HG03565 (cell line): ENCODE data around the gene CDK2AP2.

Source experiments
- ATAC-seq: cut with Tn5 transposase; IDR thresholded peaks from one replicate; pipeline ENCODE4 v1.9.1; 2021; ENCODE audit warnings: mild to moderate bottlenecking, moderate library complexity; ENCODE audit not compliant: unreplicated experiment

CDK2AP2 gene

GRCh38 chr11:67504005-67504949 is 3.7 kb downstream of the CDK2AP2 start:
- ATAC-seq, result no peak

- no peak for ATAC-seq
Observed at GRCh38 chr11:67503119-67504004, 4.6 kb downstream of the CDK2AP2 start.

GRCh38 chr11:67502328-67502979 is 5.5 kb downstream of the CDK2AP2 start:
- ATAC-seq, result no peak

- ATAC-seq, result no peak
Observed at GRCh38 chr11:67501854-67502253, 6.1 kb downstream of the CDK2AP2 start.

DNA sequence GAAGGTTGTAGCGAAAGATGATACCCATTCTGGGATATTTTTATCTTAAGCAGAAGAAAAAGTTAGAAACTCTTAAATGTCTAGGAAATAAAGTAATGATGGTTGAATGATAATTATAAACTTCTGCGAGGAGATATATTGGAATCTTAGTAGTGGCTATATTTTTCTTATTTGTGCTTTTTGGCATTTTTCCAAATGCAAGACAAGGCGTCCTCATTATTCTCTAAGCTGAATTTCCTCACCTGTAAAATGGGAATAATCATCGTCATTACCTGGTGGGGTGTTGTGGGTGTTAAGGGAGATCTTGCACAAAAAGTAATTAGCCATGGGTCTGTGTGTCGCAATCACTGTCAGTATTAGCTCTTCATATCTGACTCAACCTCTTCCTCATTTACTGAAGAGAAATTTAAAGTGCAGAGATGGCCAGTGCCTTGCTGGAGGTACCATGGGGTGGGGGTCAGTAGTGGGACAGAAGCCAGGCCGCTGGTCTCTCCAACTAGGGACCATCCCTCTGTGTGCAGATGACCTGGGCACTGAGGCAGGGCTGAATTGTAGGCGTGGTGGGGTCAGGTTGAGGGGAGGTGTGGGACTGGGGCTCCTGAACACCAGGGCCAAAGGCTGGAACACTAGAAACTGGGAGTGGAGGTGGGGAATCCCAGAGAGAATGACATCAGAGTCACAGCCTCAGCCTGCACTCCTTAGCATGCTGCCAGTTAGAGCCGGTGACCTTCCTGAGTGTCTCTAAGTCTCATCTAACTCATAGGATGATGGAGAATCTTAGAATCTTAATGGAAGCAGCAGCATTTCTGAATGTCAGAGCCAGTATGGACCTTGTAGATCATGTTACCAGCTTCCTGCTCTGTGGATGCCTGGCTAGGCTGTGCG is 6.9 kb downstream of the CDK2AP2 start:
- ATAC-seq, result no peak

DNA sequence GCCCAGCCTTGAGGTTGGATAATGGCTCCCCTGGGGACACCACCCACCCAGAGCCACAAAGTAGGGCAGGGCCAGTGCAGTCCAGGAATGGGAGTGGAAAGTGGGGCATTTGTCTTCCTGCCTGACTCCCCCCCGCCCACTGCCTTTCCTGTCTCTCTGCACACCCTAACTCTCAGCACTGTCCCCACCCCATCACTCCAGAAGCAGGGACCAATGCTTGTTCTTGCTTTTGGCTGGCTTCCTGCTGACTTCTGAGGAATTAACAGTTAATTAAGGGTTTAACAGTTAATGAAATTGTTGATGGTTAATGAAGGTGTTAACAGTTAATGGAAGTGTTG is 7.5 kb downstream of the CDK2AP2 start:
- no peak for ATAC-seq

DNA sequence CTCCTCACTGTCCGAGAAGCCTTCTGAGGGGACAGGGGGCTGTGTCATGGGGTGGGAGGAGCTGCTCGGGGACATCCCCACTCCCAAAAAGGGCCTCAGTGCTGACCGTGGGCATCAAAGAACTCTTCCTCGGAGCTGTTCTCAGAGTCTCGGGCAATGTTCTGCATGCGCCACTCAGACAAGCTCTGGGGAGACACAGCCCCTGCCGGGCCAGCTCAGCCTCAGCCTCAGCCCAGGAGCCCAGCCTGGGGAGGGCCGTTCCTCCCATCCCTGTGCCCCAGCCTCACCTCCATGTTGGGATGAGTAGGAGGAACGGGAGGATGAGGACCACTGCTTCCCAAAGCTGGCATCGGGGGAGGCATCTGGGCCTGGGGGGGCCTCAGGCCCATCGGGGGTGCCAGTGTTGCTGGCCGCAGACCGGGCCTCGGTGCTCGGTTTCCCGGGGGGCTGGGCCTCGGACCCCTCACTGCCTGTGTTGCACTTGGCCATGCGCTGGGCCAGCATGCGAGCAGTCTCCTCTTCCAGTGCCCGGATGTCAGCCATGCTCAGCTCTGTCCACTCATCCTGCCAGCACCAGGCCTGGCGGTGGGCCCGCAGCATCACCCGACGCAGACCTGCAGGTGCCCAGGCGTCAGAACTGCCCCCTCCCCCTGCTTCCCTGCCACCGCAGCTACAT is 8.0 kb downstream of the CDK2AP2 start:
- ATAC-seq, result no peak

DNA sequence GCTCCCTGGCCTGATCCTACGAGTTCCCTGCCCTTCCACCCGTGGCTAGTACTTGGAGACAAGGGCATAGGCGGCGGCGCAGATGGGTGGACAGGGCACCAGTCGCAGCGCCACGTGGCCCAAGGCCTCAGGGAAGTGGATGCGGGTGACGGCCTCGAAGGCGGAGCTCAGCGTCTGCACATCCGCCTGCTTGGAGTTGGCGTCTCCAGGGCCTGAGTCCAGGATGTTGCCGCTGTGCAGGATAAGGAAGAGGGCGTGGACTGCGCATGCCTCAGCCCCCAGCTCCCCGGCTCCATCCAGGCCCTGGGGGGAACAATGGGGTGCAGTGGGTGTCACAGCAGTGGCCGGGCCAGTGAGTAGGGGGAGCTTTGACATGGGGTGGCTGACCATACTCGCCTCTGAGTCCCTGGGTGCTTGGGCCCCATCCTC is 9.4 kb downstream of the CDK2AP2 start:
- no peak for ATAC-seq

GRCh38 chr11:67497656-67498291 is 10.2 kb downstream of the CDK2AP2 start:
- ATAC-seq, result no peak

DNA sequence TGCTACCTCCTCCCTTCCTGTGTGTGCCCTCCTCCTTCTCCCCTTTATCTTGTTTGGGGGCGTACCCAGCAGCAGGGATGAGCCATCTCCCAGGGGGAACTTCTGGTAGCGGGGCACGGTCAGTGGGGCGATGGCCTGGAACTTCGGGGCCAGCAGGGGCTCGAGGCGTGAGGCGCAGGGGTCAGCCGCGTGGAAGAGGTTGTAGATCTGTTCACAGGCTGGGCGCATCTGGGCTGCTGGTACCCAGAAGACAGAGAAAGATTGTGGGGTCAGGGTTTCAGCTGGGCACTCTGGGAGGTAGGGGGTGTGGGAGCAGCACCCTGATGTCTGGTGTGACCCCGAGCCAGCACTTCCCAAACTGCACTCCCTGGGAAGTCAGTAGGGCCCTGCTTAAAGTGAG is 11.8 kb downstream of the CDK2AP2 start:
- no peak for ATAC-seq

- ATAC-seq, result no peak
Observed at GRCh38 chr11:67495234-67496005, 12.5 kb downstream of the CDK2AP2 start.

DNA sequence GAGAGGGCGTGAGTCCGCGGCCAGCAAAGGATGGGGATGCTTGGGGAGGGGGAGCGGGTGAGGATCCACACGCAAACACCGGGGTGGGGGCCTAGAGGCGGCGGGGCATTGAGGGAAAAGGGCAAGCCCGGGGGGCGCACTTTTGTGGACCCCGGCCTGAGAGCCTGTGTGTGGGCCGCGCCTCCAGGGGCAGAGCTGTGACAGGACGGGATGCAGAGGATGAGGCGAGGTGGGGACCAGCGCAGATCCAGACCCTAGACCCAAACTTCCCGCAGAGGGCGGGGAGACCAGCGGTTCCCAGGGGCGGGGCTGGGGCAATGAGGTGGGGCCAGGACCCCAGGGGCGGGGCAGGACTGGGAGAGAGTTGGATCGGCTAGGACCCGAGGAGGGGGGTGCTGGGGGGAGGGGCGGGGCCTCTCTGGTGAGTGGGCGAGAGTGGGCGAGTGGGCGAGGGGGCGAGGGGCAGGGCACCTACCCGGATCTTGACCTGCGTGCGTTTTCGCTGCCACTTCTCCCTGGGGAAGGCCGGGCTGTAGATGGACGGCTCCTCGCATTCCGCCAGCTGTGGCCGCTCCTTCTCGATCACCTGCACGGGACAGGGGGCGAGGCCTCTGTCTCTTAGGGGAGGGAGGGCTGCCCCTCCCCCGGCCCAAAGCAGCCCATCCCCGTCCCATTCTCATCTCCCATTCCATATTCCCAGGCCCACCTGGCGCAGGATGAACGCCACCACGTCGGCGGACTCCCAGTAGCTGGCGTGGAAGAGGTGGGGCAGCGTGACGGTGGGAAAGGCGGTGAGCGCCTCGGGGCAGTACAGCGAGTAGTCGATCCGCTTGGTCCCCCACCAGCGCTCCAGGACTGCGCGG is 13.4 kb downstream of the CDK2AP2 start:
- ATAC-seq, result no peak

DNA sequence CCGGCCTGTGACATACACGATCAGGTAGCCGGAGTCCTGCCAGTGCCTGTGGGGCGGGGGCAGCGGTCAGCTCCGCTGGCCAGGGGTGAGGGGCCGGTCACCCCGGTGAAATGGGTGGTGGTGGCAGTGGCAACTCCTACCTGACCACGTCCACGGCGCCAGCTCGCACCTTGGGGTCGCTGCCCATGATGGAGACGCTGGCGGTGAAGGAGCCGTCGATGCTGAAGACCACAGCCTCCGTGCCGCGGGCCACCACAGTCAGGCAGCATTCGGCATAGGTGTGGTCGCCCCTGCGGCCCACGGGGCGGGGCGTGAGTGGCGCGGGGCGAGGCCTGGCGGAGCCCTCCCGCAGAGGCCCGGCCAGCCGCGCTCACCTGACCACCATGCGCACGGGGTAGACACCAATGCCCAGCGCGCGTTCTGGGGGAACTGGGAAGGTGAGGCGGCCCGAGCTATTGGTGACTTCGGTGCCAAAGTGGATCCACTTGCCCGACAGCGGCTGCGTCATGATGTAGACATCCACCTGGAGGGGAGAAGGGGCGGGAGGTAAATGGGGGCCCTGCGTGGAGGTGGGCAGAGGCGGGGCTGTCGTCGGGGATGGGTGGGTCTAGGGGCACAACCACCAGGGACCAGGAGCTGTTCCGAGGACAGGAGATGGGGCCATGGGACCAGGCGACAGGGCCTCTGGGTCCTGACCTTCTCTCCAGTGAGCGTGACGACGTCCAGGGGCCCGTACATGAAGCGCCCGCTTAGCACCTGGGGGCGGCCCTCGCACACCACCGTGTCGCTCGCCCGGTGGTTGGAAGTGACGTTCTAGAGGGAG is 14.2 kb downstream of the CDK2AP2 start:
- ATAC-seq, result no peak

GRCh38 chr11:67492801-67493547 is 15.0 kb downstream of the CDK2AP2 start:
- ATAC-seq, result no peak

DNA sequence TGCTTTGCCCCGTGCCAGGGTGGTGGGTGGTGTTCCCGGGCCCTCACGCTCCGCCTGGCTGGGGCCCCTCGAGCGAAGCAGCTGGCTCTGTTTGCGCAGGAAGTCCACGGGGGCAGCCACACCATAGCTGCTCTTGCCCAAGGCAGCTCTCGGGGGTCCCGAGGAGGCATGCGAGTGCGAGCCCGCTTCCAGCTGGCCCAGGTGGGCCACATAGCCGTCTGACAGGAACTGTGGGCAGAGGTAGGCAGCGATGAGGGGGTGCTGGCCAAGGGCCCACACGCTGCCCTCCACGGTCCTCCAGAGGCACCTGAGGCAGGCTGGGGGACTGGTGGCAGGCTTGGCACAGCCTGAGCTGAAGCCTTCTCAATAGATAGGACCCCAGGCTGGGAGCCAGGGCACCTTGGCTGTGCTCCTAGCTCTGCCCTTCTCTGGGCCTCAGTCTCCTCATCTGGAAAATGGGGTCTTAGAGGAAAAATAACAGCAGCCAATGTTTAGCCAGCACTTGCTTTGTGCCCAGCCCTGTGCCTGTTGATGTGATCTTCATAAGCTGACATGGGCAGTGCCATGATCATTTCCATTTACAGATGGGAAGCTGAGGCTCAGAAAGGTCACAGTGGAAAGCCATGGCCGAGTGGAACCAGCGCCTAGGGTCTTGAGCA is 15.8 kb downstream of the CDK2AP2 start:
- ATAC-seq, result no peak
